Measurements from ENCODE around the gene ARRDC2. TPM values are rescaled to one million over a fixed set of nuclear protein-coding genes. Genes with fewer than 3 reads are reported as not detected.
A peak's percentile ranks its signal among the peaks of the same experiment; 100 is the strongest.

Gene ARRDC2
- polyA plus RNA-seq, 1 donor from 2014 or later: 42.4 TPM

- H3K4me3 Mint-ChIP-seq: no peak overlapping the region
- no peaks in the 10 kb centered on the region for H3K9me3 Mint-ChIP-seq
- H3K27me3 Mint-ChIP-seq: no peaks in the 10 kb centered on the region
- H3K4me1 Mint-ChIP-seq: peaks cover 0 to 3% (median 1%) of the 10 kb centered on the region in 3 donors
- H3K36me3 Mint-ChIP-seq: no peaks in the 10 kb centered on the region
- H3K27ac Mint-ChIP-seq: no peak overlapping the region
Observed at GRCh38 chr19:18051887-18052286, 43.9 kb downstream of the ARRDC2 start.

GRCh38 chr19:18053576-18054219 is 45.7 kb downstream of the ARRDC2 start:
- Mint-ChIP-seq H3K4me3 (no peak overlapping the region), H3K36me3 (no peaks in the 10 kb centered on the region), H3K27ac (no peak overlapping the region), H3K4me1 (peaks cover 6 to 7% (median 7%) of the 10 kb centered on the region in 3 donors), H3K9me3 (no peaks in the 10 kb centered on the region), H3K27me3 (no peaks in the 10 kb centered on the region)

- Mint-ChIP-seq H3K27ac (peak overlapping the region in 1 of 3 donors; percentile 85), H3K27me3 (no peaks in the 10 kb centered on the region), H3K36me3 (no peaks in the 10 kb centered on the region), H3K4me1 (peaks cover 6 to 8% (median 7%) of the 10 kb centered on the region in 3 donors), H3K4me3 (no peak overlapping the region), H3K9me3 (no peaks in the 10 kb centered on the region)
Observed at GRCh38 chr19:18055967-18056366, 48.0 kb downstream of the ARRDC2 start.

- Mint-ChIP-seq H3K4me3 (no peak overlapping the region), H3K36me3 (no peaks in the 10 kb centered on the region), H3K27me3 (no peaks in the 10 kb centered on the region), H3K4me1 (peaks cover 6 to 8% (median 7%) of the 10 kb centered on the region in 3 donors), H3K9me3 (no peaks in the 10 kb centered on the region), H3K27ac (peak overlapping the region in 2 of 3 donors; percentile 91 to 93)
Observed at GRCh38 chr19:18057557-18057956, 49.6 kb downstream of the ARRDC2 start.

GRCh38 chr19:18058208-18059009 is 50.4 kb downstream of the ARRDC2 start:
- Mint-ChIP-seq H3K4me1 (peaks cover 7 to 10% (median 7%) of the 10 kb centered on the region in 3 donors), H3K4me3 (peak overlapping the region in 2 of 4 donors; percentile 54 to 83), H3K36me3 (no peaks in the 10 kb centered on the region), H3K27ac (peak overlapping the region; percentile 74 to 93 (median 91)), H3K9me3 (no peaks in the 10 kb centered on the region), H3K27me3 (no peaks in the 10 kb centered on the region)

GRCh38 chr19:18059297-18059696 is 51.3 kb downstream of the ARRDC2 start:
- no peaks in the 10 kb centered on the region for H3K36me3 Mint-ChIP-seq
- H3K9me3 Mint-ChIP-seq: no peaks in the 10 kb centered on the region
- peaks cover 6 to 10% (median 7%) of the 10 kb centered on the region in 3 donors for H3K4me1 Mint-ChIP-seq
- H3K27me3 Mint-ChIP-seq: no peaks in the 10 kb centered on the region
- peak overlapping the region in 1 of 3 donors; percentile 39 for H3K27ac Mint-ChIP-seq
- peak overlapping the region in 1 of 4 donors; percentile 70 for H3K4me3 Mint-ChIP-seq

GRCh38 chr19:18059902-18060301 is 51.9 kb downstream of the ARRDC2 start:
- H3K27ac Mint-ChIP-seq: peak overlapping the region in 1 of 3 donors; percentile 31
- no peaks in the 10 kb centered on the region for H3K9me3 Mint-ChIP-seq
- H3K27me3 Mint-ChIP-seq: no peaks in the 10 kb centered on the region
- H3K36me3 Mint-ChIP-seq: peaks cover under 1% of the 10 kb centered on the region
- H3K4me3 Mint-ChIP-seq: no peak overlapping the region
- H3K4me1 Mint-ChIP-seq: peaks cover 6 to 10% (median 7%) of the 10 kb centered on the region in 3 donors

GRCh38 chr19:18060472-18060871 is 52.5 kb downstream of the ARRDC2 start:
- Mint-ChIP-seq H3K27ac (no peak overlapping the region), H3K9me3 (no peaks in the 10 kb centered on the region), H3K4me1 (peaks cover 6 to 10% (median 7%) of the 10 kb centered on the region in 3 donors), H3K27me3 (no peaks in the 10 kb centered on the region), H3K4me3 (no peak overlapping the region), H3K36me3 (peaks cover 4% of the 10 kb centered on the region)

- no peaks in the 10 kb centered on the region for H3K27me3 Mint-ChIP-seq
- peaks cover 6 to 10% (median 7%) of the 10 kb centered on the region in 3 donors for H3K4me1 Mint-ChIP-seq
- H3K9me3 Mint-ChIP-seq: no peaks in the 10 kb centered on the region
- H3K36me3 Mint-ChIP-seq: peaks cover 4% of the 10 kb centered on the region
- no peak overlapping the region for H3K27ac Mint-ChIP-seq
- H3K4me3 Mint-ChIP-seq: peak overlapping the region in 1 of 4 donors; percentile 41
Observed at GRCh38 chr19:18062028-18062427, 54.1 kb downstream of the ARRDC2 start.

GRCh38 chr19:18063463-18063862 is 55.5 kb downstream of the ARRDC2 start:
- H3K27me3 Mint-ChIP-seq: no peaks in the 10 kb centered on the region
- no peaks in the 10 kb centered on the region for H3K9me3 Mint-ChIP-seq
- H3K27ac Mint-ChIP-seq: peak overlapping the region in 1 of 3 donors; percentile 57
- H3K36me3 Mint-ChIP-seq: peaks cover 5% of the 10 kb centered on the region
- no peak overlapping the region for H3K4me3 Mint-ChIP-seq
- H3K4me1 Mint-ChIP-seq: peaks cover 3 to 5% (median 3%) of the 10 kb centered on the region in 3 donors

Other genes with a start within 250 kb of the ARRDC2 start
- gene B3GNT3, start 213.0 kb upstream of the ARRDC2 start, polyA plus RNA-seq: not detected
- gene INSL3, start 186.7 kb upstream of the ARRDC2 start, polyA plus RNA-seq: 1.7 TPM
- gene JAK3, start 160.2 kb upstream of the ARRDC2 start, polyA plus RNA-seq: 56.3 TPM
- 5,234 TPM for gene RPL18A, start 148.3 kb upstream of the ARRDC2 start, polyA plus RNA-seq
- gene SLC5A5, start 136.2 kb upstream of the ARRDC2 start, polyA plus RNA-seq: not detected
- gene CCDC124, start 75.2 kb upstream of the ARRDC2 start, polyA plus RNA-seq: 63.7 TPM
- not detected for gene KCNN1, start 41.1 kb upstream of the ARRDC2 start, polyA plus RNA-seq
- 9.8 TPM for gene IL12RB1, start 78.8 kb downstream of the ARRDC2 start, polyA plus RNA-seq
- 20.3 TPM for gene MAST3, start 89.6 kb downstream of the ARRDC2 start, polyA plus RNA-seq
- gene PIK3R2, start 145.0 kb downstream of the ARRDC2 start, polyA plus RNA-seq: 2.1 TPM
- 473 TPM for gene IFI30, start 165.6 kb downstream of the ARRDC2 start, polyA plus RNA-seq
- gene MPV17L2, start 185.0 kb downstream of the ARRDC2 start, polyA plus RNA-seq: 16.6 TPM
- gene RAB3A, start 195.9 kb downstream of the ARRDC2 start, polyA plus RNA-seq: 1.5 TPM
- gene PDE4C, start 218.3 kb downstream of the ARRDC2 start, polyA plus RNA-seq: not detected